Left lung (tissue), 10 donors: Measurements from ENCODE around the gene ASB4. TPM values are rescaled to one million over a fixed set of nuclear protein-coding genes. Genes with fewer than 3 reads are reported as not detected.

Source experiments
- ATAC-seq: fragments of 200-7000 bp; cut with Tn5 transposase; one replicate; pipeline ENCODE4 v1.9.1; 2020; ENCODE audit warnings: moderate library complexity
- DNase-seq, 4 donors: peaks; one replicate each; pipeline ENCODE4 v3.0.0-alpha.2; 2013 to 2020
- H3K27ac ChIP-seq, 2 donors: fragments of 200-600 bp; sonication (generic) in 1 of 2; one replicate each; pipeline versions ENCODE4 v1.5.0 to v1.8.0; 2020 to 2021
- H3K27me3 ChIP-seq, 2 donors: fragments of 200-600 bp; sonication (generic) in 1 of 2; one replicate each; pipeline versions ENCODE4 v1.5.0 to v1.8.0; 2020 to 2021
- H3K36me3 ChIP-seq, 2 donors: fragments of 200-600 bp; sonication (generic) in 1 of 2; one replicate each; pipeline versions ENCODE4 v1.5.0 to v1.8.0; 2020 to 2021
- H3K4me1 ChIP-seq, 2 donors: fragments of 200-600 bp; one replicate each; pipeline ENCODE4 v1.8.0; 2021
- H3K4me3 ChIP-seq, 2 donors: fragments of 200-600 bp; sonication (generic) in 1 of 2; one replicate each; pipeline versions ENCODE4 v1.5.0 to v1.8.0; 2020 to 2021; ENCODE audit warnings: mild to moderate bottlenecking in 1 of 2
- H3K9me3 ChIP-seq, 2 donors: fragments of 200-600 bp; sonication (generic) in 1 of 2; one replicate each; pipeline versions ENCODE4 v1.5.0 to v1.8.0; 2020 to 2021
- intact Hi-C, 2 donors: fragments of 100-400 bp; cut with DNase I; formaldehyde crosslinking; loops; one replicate each; pipeline versions ENCODE4 v1.11.2 to v1.14.2; 2022
- polyA plus RNA-seq, 6 donors: library from polyadenylated mRNA; unstranded; fragments of 120-200 nt; gene quantifications; one replicate each; pipeline ENCODE4 v1.2.1, GENCODE V29; 2013; ENCODE audit not compliant: insufficient read length in 6 of 6
- total RNA-seq, 2 donors: library from RNA; stranded (reverse); fragmentation: NEBNext Ultra II Directional; extraction: Animal tissue kit (Norgen Biotek cat#: 25700); gene quantifications; one replicate each; pipeline ENCODE4 v1.2.1, GENCODE V29; 2021
- TF ChIP-seq, protein P1 (sequence below), 2 donors: fragments of 200-600 bp; sonication (generic) in 1 of 2; IDR thresholded peaks; one replicate each; pipeline versions ENCODE4 v1.5.0 to v1.8.0; 2021; ENCODE audit warnings: antibody characterized with exemption in 2 of 2
- donor health status: DM: no; HTN: yes; CAD: no.
- donor health status: DM: no; HTN: no; CAD: no.

The ASB4 gene
- total and polyA plus RNA-seq, 8 donors, result 0.10 to 1.6 (median 0.87) TPM

DNA sequence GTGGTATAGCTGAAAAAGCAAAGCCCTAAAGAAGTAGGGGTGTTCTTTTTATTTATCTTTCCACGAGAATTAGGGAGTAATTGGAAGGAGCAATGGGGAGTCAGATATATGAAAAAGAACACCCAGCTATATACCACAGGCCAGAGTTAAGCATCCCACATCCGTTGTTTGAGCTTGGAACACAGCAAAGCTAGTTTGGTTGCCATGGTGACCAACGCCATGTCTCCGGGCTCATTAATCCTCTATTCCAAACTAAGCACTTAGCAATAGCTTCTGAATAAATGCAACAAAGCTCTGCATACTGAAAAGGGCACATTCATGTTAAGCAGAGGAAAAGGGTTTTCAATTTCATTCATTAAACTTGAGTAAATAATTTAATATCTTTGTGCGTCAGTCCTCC, 23.5 kb downstream of the ASB4 start:
- peaks cover 0 to 7% of the 10 kb centered on the region in 2 donors for H3K27me3 ChIP-seq
- H3K36me3 ChIP-seq, result no peaks in the 10 kb centered on the region
- no peak overlapping the region for H3K4me3 ChIP-seq
- no peak overlapping the region for H3K27ac ChIP-seq
- peaks cover 0 to 3% of the 10 kb centered on the region in 2 donors for H3K4me1 ChIP-seq
- TF ChIP-seq, protein P1, sequence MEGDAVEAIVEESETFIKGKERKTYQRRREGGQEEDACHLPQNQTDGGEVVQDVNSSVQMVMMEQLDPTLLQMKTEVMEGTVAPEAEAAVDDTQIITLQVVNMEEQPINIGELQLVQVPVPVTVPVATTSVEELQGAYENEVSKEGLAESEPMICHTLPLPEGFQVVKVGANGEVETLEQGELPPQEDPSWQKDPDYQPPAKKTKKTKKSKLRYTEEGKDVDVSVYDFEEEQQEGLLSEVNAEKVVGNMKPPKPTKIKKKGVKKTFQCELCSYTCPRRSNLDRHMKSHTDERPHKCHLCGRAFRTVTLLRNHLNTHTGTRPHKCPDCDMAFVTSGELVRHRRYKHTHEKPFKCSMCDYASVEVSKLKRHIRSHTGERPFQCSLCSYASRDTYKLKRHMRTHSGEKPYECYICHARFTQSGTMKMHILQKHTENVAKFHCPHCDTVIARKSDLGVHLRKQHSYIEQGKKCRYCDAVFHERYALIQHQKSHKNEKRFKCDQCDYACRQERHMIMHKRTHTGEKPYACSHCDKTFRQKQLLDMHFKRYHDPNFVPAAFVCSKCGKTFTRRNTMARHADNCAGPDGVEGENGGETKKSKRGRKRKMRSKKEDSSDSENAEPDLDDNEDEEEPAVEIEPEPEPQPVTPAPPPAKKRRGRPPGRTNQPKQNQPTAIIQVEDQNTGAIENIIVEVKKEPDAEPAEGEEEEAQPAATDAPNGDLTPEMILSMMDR (IDR thresholded peaks at IDR 0.05), result no peak
- H3K9me3 ChIP-seq, result no peaks in the 10 kb centered on the region
- intact Hi-C loops, result no loop called here
- no peak for ATAC-seq
- peak in 1 of 4 donors; percentile 73 for DNase-seq

DNA sequence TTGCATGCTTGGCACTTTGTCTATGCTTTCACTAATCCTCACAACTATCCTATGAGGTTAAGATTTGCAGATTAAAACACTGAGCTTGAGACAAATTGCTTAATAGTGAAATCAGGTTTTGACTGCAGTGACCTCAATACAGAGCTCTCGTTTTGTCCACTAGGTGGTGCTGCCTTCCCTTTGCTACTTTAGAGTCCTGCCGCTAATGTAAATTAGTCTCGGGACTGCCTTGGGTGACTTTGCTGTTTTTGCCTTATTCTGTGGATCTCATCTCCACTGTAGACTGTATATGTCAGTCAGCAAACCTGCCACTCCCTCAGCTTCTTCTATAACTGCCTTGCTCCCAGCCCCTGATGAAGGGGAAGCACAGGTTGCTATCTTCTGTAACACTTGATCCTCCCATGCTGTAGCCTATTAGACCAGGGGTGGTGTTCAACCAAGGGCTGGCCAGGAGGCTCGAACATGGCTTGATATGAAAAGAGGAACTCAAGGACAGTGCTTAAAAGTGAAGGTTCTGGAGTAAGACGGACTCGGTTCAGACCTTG, 26.0 kb downstream of the ASB4 start:
- no peak overlapping the region for H3K27ac ChIP-seq
- TF ChIP-seq, protein P1 (IDR thresholded peaks at IDR 0.05), result peak; percentile 84 to 88
- DNase-seq (peak in 3 of 4 donors; percentile 40 to 73 (median 49)), ATAC-seq (peak; percentile 99)
- H3K9me3 ChIP-seq, result no peaks in the 10 kb centered on the region
- no peaks in the 10 kb centered on the region for H3K36me3 ChIP-seq
- intact Hi-C loops, result no loop called here
- H3K4me3 ChIP-seq, result no peak overlapping the region
- H3K27me3 ChIP-seq, result peaks cover 0 to 6% of the 10 kb centered on the region in 2 donors
- peaks cover 0 to 3% of the 10 kb centered on the region in 2 donors for H3K4me1 ChIP-seq

DNA sequence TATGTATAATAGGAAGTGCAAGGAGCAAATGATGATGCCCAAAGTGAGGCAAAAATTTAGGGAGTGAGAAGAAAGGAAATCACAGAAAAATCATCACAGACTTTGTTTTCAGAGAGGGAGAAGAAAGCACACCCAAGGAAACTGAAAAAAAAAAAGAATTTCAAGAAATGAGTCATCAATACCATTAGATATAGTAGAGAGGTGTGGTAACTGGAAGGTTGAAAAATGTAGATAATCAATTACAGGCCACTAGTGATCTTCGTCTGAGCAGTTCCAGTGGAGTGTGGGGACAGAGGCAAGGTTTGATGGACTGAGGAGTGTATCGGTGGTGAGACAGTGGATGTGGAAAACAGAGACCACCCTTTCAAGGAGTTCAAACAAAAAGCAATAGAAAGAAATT, 31.7 kb downstream of the ASB4 start:
- Histone ChIP-seq H3K4me3 (no peak overlapping the region), H3K4me1 (no peaks in the 10 kb centered on the region), H3K27me3 (no peaks in the 10 kb centered on the region), H3K36me3 (no peaks in the 10 kb centered on the region), H3K27ac (no peak overlapping the region), H3K9me3 (no peaks in the 10 kb centered on the region)
- TF ChIP-seq, protein P1 (IDR thresholded peaks at IDR 0.05), result no peak
- intact Hi-C loops, result no loop called here
- DNase-seq, result no peak
- ATAC-seq, result no peak

DNA sequence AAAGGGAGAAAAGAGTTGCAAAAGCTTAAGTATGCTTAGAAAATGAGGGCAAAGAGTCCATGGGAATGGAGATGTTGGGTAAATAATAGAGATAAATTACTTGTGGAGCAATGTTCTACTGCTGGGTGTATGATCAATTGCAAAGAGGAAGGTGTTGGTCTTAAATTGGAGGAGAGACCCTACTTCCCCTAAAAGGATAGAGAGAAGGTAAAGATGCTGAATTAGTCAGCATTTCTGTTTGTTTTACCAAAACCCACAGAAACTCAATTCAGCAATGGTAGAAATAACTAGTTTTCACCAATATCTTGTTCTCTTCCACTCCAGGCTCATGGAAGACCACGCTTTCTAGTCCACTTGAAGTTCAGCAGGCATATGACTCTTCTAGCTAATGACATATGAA, 32.1 kb downstream of the ASB4 start:
- ATAC-seq (no peak), DNase-seq (no peak)
- H3K4me3 ChIP-seq, result no peak overlapping the region
- H3K27me3 ChIP-seq, result no peaks in the 10 kb centered on the region
- intact Hi-C loops, result no loop called here
- no peaks in the 10 kb centered on the region for H3K4me1 ChIP-seq
- no peak overlapping the region for H3K27ac ChIP-seq
- H3K36me3 ChIP-seq, result no peaks in the 10 kb centered on the region
- no peaks in the 10 kb centered on the region for H3K9me3 ChIP-seq
- TF ChIP-seq, protein P1 (IDR thresholded peaks at IDR 0.05), result no peak

DNA sequence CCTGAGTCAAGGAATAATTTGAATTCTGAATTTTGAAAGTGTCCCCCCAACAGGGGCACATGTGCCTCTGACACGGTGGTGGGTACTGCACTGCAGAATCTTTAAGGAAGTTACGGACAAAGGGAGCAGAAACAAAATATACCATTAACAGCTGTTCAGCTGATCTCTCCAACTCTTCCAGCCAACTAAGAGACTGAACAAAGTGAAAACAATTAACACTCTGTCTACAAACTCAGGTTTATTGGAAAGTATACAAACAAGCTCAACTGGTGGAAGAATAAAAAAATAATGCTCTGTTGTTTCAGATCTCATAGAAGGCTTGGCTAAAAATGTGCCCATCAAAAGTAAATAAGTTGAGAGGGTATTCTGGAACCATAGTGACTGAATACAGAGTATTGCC, 34.4 kb downstream of the ASB4 start:
- Histone ChIP-seq H3K36me3 (no peaks in the 10 kb centered on the region), H3K4me3 (no peak overlapping the region), H3K4me1 (no peaks in the 10 kb centered on the region), H3K27me3 (no peaks in the 10 kb centered on the region), H3K9me3 (no peaks in the 10 kb centered on the region), H3K27ac (no peak overlapping the region)
- intact Hi-C loops, result no loop called here
- TF ChIP-seq, protein P1 (IDR thresholded peaks at IDR 0.05), result no peak
- ATAC-seq (no peak), DNase-seq (no peak)
